Subcutaneous adipose tissue (tissue), 4 donors: ENCODE results near the gene KIF26B. TPM values are rescaled to one million over a fixed set of nuclear protein-coding genes. Genes with fewer than 3 reads are reported as not detected.

ENCODE experiments used
- total RNA-seq, 4 donors: library from RNA; depleted of rRNA; stranded (reverse); fragments of >200 nt; gene quantifications; one replicate each; pipeline ENCODE4 v1.1.0, GENCODE V29; 2016
- TF ChIP-seq, protein P1 (sequence below): fragments of 450-650 bp; IDR thresholded peaks from one replicate; pipeline ENCODE4 v1.5.1; 2016; ENCODE audit warnings: low read depth, mild to moderate bottlenecking, control low read depth, antibody characterized with exemption, moderate library complexity

KIF26B gene
- total RNA-seq, 4 donors from 2014 or later = under 0.01 to 0.16 (median under 0.01) TPM

DNA sequence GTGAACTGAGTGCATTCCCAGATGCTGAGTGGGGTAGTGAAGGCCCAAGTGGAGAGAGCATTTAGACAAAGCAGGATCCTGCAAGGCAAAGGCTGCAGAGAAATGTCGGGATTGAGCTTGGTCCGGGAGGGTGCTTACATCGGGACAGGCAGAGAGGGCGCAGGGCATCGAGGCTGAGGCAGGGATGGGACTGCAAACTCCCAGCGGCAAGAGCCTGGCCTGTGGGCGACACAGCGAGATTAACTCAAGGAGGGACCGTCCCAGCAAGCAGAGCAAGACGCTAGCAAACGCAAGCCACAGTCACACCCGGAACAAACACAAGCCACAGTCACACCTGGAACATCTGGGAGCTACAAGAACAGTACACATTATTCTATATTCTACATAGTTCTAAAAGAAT lies 537.5 kb downstream of the KIF26B start:
- TF ChIP-seq, protein P1, sequence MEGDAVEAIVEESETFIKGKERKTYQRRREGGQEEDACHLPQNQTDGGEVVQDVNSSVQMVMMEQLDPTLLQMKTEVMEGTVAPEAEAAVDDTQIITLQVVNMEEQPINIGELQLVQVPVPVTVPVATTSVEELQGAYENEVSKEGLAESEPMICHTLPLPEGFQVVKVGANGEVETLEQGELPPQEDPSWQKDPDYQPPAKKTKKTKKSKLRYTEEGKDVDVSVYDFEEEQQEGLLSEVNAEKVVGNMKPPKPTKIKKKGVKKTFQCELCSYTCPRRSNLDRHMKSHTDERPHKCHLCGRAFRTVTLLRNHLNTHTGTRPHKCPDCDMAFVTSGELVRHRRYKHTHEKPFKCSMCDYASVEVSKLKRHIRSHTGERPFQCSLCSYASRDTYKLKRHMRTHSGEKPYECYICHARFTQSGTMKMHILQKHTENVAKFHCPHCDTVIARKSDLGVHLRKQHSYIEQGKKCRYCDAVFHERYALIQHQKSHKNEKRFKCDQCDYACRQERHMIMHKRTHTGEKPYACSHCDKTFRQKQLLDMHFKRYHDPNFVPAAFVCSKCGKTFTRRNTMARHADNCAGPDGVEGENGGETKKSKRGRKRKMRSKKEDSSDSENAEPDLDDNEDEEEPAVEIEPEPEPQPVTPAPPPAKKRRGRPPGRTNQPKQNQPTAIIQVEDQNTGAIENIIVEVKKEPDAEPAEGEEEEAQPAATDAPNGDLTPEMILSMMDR = no peak

DNA sequence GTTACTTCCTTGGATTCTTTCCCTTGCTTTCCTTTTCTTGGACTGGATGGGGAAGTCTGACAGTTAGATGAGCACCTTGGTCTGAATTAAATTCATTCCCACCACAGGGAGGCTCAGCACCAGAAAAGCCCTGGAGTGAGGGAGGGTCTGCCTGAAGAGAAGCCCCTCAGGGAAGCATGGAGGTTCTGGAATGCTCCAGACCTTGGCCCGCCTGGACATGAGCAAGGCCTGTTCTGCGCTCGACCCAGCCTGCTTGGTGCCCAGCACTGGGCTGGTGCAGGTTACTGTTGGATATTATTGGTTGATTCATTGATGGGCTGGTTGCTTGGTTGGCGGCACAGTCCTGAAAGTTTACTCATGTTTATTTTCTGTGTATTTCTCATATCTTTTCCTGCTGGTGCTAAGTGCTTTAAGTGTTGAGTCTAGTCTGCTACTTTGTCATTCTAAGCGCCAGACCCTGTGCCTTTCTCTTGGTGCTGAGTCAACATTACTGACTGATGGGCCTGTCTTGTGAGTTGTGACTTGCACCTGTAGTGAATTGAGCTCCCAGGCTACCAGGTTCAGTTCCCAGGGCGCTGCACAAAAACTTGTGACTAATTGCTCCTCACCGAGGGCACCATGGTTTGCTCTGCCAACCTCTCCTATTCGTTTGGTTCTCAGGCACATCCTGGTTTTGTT lies 538.5 kb downstream of the KIF26B start:
- TF ChIP-seq, protein P1 = no peak

DNA sequence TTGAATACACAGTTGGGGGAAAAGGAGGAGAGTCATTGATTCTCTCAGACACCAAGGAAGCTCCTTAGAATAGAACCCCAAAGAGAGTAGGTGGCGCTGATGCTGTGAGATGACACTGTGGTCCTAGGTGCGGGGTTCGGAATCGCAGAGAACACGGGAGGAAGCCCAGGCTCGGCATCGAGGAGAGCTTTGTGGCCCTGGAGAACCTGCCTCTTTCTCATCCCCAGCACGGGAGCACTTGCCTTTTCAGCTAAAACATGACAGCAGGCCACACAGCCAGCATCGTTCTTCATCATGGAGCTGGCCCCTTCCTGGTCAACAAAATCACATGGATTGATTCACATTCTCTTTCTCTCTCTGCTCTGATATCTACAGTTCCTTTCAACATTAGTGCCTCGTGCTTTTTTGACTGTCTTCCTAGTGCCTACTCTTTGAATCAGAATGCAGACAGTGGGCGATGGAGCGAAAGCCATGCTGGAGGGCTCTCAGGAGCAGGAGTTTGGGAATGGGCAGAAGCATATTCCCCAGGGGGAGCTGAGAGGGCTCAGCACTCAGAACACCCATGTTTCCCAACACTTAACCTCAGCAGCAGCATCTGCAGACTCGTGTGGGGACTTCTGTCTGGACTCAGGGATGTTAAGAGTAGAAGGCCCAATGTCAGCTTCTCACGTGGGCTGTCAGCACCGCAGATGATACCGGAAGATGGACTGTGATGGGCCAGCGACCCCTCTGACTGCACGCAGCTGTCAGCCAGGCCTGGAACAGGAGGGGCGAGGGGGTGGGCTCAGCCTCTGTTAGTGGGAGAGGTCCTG lies 539.4 kb downstream of the KIF26B start:
- TF ChIP-seq, protein P1 = no peak

DNA sequence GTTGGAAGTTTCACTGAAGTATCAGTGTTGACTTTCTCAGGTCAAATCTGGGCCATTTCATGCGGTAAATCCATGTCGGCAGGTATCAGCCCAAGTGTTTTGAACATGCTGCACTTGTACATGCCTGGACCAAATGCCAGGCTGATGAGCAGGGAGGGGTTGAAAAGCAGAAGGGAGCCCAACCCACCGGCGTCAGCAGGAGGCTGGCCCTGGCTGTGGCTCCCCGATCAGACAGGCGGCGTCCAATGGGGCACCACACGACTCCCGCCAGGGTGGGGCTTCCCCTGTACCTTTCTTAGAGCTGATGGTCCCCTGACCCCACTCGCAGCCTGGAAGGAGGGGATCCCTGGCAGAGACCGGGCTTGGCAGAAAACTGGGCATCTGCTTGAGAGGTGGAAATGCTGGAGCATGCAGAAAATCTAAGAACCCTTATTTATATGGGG lies 540.0 kb downstream of the KIF26B start:
- TF ChIP-seq, protein P1 = no peak

DNA sequence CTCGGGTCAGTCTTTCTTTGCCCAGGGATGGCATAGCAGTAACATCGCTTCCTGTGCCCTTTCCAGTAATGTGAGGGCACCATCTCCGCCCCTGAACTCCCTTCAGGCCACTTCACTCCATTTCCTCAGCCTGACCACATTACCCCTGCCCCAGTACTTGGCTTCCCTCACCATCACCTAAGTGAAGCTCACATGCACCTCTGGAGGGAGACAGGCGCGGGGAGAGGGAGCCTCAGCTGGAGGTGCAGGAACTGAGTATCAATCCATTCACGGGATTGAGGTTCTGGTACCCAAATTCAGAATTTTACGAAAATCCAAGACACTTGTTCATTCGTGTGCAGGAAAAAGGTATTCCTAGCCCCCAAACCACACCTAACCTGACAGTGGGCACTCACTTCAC lies 540.4 kb downstream of the KIF26B start:
- TF ChIP-seq, protein P1 = no peak

DNA sequence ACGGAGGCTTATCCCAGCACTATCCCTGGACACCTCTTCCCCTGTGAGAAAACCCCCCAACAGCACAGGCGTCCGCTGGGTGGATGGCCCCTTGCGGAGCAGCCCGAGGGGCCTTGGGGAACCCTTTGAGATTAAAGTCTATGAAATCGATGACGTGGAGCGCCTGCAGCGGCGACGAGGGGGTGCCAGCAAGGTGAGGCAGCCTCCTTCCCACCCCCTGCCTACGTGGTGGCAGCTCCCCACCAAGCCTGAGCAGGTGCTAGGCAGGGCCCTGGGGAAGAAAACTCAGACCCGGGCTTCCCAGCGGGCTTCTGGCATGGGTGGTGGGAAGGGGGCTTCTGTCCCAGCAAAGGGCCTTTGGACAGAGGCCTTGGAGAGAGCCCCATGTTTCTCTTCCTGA lies 543.3 kb downstream of the KIF26B start:
- TF ChIP-seq, protein P1 = no peak

DNA sequence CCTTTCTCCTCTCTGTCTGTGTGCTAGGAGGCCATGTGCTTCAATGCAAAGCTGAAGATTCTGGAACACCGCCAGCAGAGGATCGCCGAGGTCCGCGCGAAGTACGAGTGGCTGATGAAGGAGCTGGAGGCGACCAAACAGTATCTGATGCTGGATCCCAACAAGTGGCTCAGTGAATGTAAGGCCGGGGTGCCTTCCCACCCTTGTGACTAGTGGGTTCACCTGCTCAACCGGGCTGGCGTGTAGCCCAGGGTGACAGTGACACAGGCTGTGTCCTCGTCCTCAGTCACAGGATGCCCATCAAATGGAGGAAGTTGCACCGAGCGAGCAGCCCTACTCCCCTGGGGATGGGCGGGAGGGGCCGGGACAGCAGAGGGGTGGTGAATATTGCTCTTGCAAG lies 544.1 kb downstream of the KIF26B start:
- TF ChIP-seq, protein P1 = no peak
